ENCODE measurements around the gene ROCK1.

- TF ChIP-seq POLR2AphosphoS5 (IDR thresholded peaks at IDR 0.05; ENCODE audit: insufficient read depth, low read depth, low read length): no peak
- no peak for TF ChIP-seq GATA2 (IDR thresholded peaks at IDR 0.05; ENCODE audit: insufficient read depth, insufficient read length, low read depth, low read length)
- TF ChIP-seq CTCF (IDR thresholded peaks at IDR 0.05; ENCODE audit: extremely low read depth in 1 of 2, insufficient read depth in 1 of 2, low read depth in 1 of 2, low read length in 2 of 2): no peak
- TF ChIP-seq MYC (IDR thresholded peaks at IDR 0.05; ENCODE audit: low read depth, low read length): no peak
- no peak for TF ChIP-seq POLR2A (IDR thresholded peaks at IDR 0.05; ENCODE audit: low read depth, low read length)
- no peak for TF ChIP-seq EZH2 (IDR thresholded peaks at IDR 0.05; ENCODE audit: borderline replicate concordance, low read depth, low read length, severe bottlenecking)
- no peak for TF ChIP-seq MAX (IDR thresholded peaks at IDR 0.05; ENCODE audit: insufficient read depth, insufficient read length)
- no peak for TF ChIP-seq JUN (IDR thresholded peaks at IDR 0.05; ENCODE audit: borderline replicate concordance, insufficient read depth, insufficient read length, low read depth)
These were observed 31.0 kb downstream of the ROCK1 start for GRCh38 chr18:21080576-21080975.
